GM19099 (cell line): Measurements from ENCODE around the gene GABBR2.

Experiments
- POLR2A ChIP-seq: IDR thresholded peaks from 3 replicates; pipeline ENCODE4 v1.6.1; 2011; ENCODE audit warnings: low read depth; ENCODE audit not compliant: insufficient read length; ENCODE audit errors: extremely low read depth

The GABBR2 gene

GRCh38 chr9:98383758-98384157 lies 325.0 kb downstream of the GABBR2 start:
- TF ChIP-seq POLR2A, result no peak

- no peak for TF ChIP-seq POLR2A
Measured at GRCh38 chr9:98381311-98382103, 327.2 kb downstream of the GABBR2 start.

- TF ChIP-seq POLR2A, result no peak
Measured at GRCh38 chr9:98380065-98380681, 328.6 kb downstream of the GABBR2 start.

- no peak for TF ChIP-seq POLR2A
Measured at GRCh38 chr9:98379572-98379971, 329.2 kb downstream of the GABBR2 start.

- no peak for TF ChIP-seq POLR2A
Measured at GRCh38 chr9:98378794-98379193, 329.9 kb downstream of the GABBR2 start.

GRCh38 chr9:98378206-98378780 lies 330.4 kb downstream of the GABBR2 start:
- no peak for TF ChIP-seq POLR2A

- no peak for TF ChIP-seq POLR2A
Measured at GRCh38 chr9:98375138-98375726, 333.5 kb downstream of the GABBR2 start.

- no peak for TF ChIP-seq POLR2A
Measured at GRCh38 chr9:98374385-98375051, 334.2 kb downstream of the GABBR2 start.

- TF ChIP-seq POLR2A, result no peak
Measured at GRCh38 chr9:98373609-98374008, 335.1 kb downstream of the GABBR2 start.

GRCh38 chr9:98372077-98372836 lies 336.5 kb downstream of the GABBR2 start:
- no peak for TF ChIP-seq POLR2A

GRCh38 chr9:98370976-98371315 lies 337.8 kb downstream of the GABBR2 start:
- no peak for TF ChIP-seq POLR2A

- no peak for TF ChIP-seq POLR2A
Measured at GRCh38 chr9:98370300-98370975, 338.3 kb downstream of the GABBR2 start.

- TF ChIP-seq POLR2A, result no peak
Measured at GRCh38 chr9:98369896-98370295, 338.8 kb downstream of the GABBR2 start.

- TF ChIP-seq POLR2A, result no peak
Measured at GRCh38 chr9:98369471-98369870, 339.3 kb downstream of the GABBR2 start.

GRCh38 chr9:98369066-98369425 lies 339.7 kb downstream of the GABBR2 start:
- TF ChIP-seq POLR2A, result no peak
